HG03432 (cell line): ENCODE data around the gene TTF2.
"Not testable (repeated sequence)": the region's sequence is repeated elsewhere in the genome, so short reads cannot be mapped to it uniquely, and the experiment has no call there.

Source experiments
- ATAC-seq: cut with Tn5 transposase; IDR thresholded peaks from one replicate; pipeline ENCODE4 v1.9.1; 2021; ENCODE audit warnings: mild to moderate bottlenecking, moderate library complexity; ENCODE audit not compliant: unreplicated experiment

The TTF2 gene

DNA sequence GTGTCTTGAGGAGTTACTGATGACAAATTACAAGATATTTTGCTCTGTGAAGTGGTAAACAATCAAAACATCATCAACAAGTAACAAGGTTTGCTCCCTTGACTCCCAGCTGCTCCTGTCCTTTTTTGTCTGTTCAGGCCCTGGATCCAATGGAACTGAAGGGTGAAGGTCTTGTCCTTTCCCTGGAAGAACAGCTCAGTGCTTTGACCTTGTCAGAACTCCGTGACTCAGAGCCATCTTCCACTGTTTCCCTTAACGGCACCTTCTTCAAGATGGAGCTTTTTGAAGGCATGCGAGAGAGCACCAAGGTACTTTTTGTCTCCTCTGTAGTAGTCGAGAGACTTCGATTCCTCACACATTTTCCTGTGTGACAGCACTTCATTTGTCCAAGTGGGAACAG is 32.5 kb downstream of the TTF2 start:
- no peak for ATAC-seq

DNA sequence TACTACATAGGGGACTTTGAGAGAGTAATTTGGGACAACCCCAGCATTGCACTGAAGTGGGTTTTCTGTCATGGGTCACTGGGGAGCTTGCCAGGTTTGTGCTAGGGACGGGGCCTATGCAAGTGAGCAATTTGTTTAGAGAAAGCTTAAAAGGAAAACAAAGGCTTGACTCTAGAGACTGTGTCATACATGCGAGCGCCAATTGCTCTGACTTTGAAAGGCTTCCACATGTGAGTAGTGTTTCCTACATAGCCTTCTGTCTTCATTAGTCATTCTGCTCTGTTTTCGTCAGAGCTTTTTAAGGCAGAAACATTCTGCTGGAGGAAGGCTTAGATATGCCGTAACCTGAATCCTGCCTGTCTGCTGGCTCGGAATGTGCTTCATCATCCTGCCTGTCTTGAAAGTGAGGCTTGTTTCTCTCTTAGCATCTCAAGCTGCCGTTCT is 33.0 kb downstream of the TTF2 start:
- peak; percentile 34 for ATAC-seq

GRCh38 chr1:117093870-117094621 is 33.9 kb downstream of the TTF2 start:
- peak; percentile 76 for ATAC-seq

- ATAC-seq, result no peak
Observed at GRCh38 chr1:117094841-117095604, 34.9 kb downstream of the TTF2 start.

DNA sequence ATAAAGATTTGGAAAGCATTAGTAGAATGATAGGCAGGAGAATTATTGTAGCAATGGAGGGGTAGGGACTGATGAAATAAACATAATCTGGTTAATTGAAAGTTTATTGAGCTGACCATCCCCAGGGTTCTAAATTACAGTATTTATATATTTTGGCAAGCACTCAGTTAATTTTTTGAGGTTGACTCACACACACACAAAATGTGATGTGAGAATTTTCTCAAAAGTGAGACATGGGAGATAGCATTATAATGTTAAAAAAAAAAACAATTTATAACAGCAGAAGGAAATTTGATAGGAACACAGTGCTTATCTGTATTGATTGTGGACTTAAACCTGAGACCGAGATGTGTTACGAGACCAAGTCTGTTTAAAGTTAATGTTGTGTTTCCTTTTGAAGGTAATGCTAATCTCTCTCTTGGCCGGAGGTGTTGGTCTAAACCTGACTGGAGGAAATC is 36.9 kb downstream of the TTF2 start:
- no peak for ATAC-seq

DNA sequence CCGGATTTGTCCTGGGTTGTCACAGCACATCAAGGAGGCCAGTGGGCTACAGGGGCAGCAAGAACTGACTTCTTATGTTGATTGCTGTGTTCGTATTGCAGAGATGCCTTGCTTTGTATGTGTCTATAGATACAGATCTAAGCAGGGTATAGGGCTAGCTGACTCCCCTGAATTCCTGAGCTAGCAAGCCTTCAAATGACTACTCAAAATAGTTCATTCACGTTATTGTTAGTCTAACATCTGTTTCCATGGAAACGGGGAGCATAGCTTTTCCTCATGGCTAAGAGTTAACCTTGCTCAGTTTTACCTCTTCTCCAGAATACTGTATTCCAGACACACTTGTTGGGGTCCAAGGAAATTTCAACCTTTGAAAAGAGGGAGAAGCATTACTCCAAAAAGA is 37.3 kb downstream of the TTF2 start:
- no peak for ATAC-seq

GRCh38 chr1:117098287-117098890 is 38.3 kb downstream of the TTF2 start:
- ATAC-seq, result no peak

DNA sequence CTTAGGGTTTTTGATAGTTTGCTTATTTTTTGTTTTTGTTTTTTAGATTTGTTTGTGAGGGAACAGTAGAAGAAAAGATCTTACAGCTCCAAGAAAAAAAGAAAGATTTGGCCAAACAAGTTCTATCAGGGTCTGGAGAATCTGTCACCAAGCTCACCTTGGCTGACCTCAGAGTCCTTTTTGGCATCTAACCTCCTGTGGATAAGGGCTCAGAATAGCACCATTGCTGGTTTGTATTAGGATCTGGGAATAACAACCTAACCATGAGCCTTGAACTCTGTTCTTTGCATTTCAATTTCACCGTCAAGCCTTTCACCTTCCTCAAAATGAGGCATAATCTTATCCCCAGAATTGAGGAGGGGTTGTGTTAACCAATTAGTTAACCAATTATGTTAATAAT is 41.2 kb downstream of the TTF2 start:
- no peak for ATAC-seq

GRCh38 chr1:117101858-117102257 is 41.7 kb downstream of the TTF2 start:
- ATAC-seq, result not testable (repeated sequence)

GRCh38 chr1:117104986-117105385 is 44.9 kb downstream of the TTF2 start:
- ATAC-seq, result no peak

- no peak for ATAC-seq
Observed at GRCh38 chr1:117105722-117106121, 45.6 kb downstream of the TTF2 start.

- no peak for ATAC-seq
Observed at GRCh38 chr1:117106478-117106877, 46.4 kb downstream of the TTF2 start.

DNA sequence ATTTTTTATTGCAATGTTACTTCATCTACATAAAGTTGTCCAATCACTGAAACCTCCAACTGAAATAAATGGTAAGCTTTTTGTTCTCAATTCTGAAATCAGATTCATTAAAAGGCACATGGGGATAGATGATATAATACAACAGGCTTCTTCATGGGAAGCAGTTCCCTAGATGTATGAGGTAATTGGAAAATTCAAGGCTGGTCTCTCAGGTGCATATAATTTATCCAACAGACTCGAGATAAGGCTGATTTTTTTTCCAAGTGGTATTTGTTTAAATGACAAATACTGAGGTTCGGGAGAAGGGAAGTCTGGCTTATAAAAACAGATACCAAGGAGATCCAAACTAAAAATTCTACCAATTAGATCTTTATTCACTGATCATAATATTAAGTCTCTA is 47.2 kb downstream of the TTF2 start:
- no peak for ATAC-seq

GRCh38 chr1:117110774-117111173 is 50.6 kb downstream of the TTF2 start:
- ATAC-seq, result no peak

GRCh38 chr1:117112047-117112717 is 52.1 kb downstream of the TTF2 start:
- no peak for ATAC-seq

- ATAC-seq, result no peak
Observed at GRCh38 chr1:117113199-117113598, 53.1 kb downstream of the TTF2 start.

DNA sequence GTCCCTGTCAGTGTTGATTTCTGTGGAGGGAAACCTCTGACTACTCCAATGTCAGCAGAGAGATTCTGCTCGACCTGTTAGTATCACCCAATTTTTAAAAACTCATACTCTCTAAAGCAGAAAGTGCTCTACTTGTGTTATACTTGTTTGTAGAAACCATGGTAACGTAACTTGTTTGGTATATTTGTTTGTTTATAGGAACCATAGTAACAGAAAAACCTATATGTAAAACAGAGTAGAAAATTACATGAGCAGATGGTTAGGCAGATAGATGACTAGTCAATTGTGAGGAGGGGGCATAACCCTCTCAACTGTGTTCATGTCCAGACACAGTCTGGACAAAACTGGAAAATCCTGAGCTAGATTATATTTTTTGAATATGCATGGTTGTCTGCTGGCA is 54.8 kb downstream of the TTF2 start:
- ATAC-seq, result no peak

DNA sequence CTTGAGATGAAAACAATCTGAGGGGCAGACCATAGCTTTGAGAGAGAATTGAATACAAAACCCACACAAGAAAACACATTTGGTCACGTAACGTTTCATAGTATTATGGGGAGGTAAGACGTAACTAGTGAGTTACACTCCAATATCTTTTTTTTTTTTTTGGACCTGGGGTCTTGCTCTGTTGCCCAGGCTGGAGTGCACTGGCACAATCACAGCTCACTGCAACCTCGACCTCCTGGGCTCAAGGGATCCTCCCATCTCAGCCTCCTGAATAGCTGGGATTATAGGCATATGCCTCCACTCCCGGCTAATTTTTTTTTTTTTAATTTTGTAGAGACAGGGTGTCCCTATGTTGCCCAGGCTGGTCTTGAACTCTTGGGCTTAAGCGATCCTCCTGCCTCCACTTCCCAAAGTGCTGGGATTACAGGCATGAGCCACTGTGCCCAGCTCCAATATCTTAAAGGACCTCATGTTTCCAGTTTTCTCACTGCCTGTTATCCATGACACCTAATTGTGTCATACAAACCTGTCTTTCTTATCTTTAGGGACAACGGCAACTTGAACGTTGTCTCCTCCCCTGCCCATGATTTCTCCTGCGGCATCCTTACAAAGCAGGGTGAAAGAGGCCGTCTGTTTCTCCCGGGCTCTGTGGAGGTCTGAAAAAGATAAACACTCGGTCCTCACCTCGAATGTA is 56.1 kb downstream of the TTF2 start:
- no peak for ATAC-seq

DNA sequence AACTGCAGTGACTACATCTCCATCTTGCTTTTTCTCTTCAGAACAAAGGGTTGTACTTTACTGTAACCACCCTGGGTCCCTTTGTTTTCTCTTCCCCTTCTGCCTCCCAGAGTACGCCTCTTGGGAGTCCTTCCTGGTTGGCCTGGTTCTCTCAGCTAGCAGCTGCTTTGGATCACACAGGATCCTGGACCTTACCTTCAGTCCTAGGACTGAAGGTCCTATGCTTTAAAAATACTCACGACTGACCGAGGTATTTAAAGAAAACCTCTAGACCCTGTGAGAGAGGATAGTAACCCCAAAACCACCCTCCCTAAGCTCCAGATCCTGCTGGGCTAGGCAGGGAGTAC is 56.6 kb downstream of the TTF2 start:
- ATAC-seq, result no peak

DNA sequence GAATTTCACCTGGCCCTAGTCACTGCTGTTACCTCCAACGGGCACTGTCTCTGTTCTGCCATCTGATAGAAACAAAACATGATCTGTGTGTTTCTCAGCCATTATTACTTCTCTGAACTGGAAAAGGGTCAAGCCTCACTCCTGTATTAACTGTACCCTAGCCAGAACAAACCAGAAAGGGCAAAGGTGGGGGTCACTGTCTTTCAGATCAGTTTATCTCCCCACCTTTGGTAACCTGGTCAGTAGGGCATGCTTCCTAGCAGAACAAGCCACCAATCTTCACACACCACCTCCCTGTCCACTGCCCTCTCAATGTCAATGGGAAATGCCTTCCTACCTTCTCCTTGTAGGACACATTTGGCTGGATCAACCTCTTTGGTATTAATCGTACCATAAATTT is 57.6 kb downstream of the TTF2 start:
- ATAC-seq, result no peak

- no peak for ATAC-seq
Observed at GRCh38 chr1:117118137-117118536, 58.0 kb downstream of the TTF2 start.
